Measurements from ENCODE around the gene KLHL41. TPM values are rescaled to one million over a fixed set of nuclear protein-coding genes. Genes with fewer than 3 reads are reported as not detected.
A peak's percentile ranks its signal among the peaks of the same experiment; 100 is the strongest.
"Not testable (repeated sequence)": the region's sequence is repeated elsewhere in the genome, so short reads cannot be mapped to it uniquely, and the experiment has no call there.

The KLHL41 gene
- total RNA-seq, 1 donor from 2014 or later = 2,637 TPM

DNA sequence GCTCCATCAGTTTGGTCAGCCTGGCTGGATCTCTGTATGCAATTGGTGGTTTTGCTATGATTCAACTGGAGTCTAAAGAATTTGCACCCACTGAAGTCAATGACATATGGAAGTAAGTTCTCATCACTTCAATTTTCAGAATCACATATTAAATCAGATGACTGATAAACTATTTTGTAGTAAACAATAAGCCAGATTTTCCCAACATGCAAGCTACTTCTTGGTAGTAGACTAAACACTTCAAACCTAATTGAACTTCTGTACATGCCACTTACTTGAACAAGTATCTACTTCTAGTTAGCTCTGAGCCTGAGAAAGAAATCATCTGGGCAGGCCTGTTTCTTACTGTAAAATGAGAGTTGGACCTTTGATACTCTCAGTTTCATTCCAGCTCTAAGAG is 11.4 kb downstream of the KLHL41 start:
- no peaks in the 10 kb centered on the region for H3K27me3 ChIP-seq (ENCODE audit: control insufficient read depth in 3 of 3, insufficient read depth in 3 of 3, low read length in 3 of 3)
- H3K4me1 ChIP-seq (ENCODE audit: control insufficient read depth in 3 of 3, insufficient read depth in 3 of 3, low read length in 3 of 3) = peaks cover 12 to 34% (median 17%) of the 10 kb centered on the region in 3 donors
- H3K9me3 ChIP-seq (ENCODE audit: control insufficient read depth in 3 of 3, low read length in 3 of 3) = no peaks in the 10 kb centered on the region
- no peak overlapping the region for H3K27ac ChIP-seq (ENCODE audit: low read depth, low read length)
- H3K9ac ChIP-seq (ENCODE audit: low read depth in 1 of 3, low read length in 3 of 3) = no peak overlapping the region
- peaks cover 33 to 57% (median 55%) of the 10 kb centered on the region in 3 donors for H3K36me3 ChIP-seq (ENCODE audit: control insufficient read depth in 3 of 3, insufficient read depth in 3 of 3, low read length in 3 of 3)
- H3K4me3 ChIP-seq (ENCODE audit: low read length in 3 of 3) = no peak overlapping the region

DNA sequence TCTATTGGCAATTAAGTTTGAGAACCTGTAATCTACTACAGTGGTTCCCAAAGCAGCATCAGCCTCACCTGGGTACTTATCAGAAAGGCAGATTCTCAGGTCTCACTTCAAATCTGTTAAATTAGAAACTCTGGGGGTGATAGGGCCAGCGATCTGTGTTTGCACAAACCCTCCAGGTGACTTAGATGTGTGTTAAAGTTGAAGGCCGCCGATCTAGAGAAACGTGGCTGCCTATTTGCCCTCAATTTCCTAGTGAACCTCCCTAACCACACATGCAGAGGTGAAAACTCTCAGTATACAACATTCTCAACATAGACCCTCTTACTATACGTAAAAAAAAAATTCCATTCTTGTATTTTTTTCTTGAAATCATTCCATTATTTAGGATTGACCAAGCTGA is 14.2 kb downstream of the KLHL41 start:
- Histone ChIP-seq H3K9me3 (ENCODE audit: control insufficient read depth in 3 of 3, low read length in 3 of 3) (no peaks in the 10 kb centered on the region), H3K27ac (ENCODE audit: low read depth, low read length) (no peak overlapping the region), H3K36me3 (ENCODE audit: control insufficient read depth in 3 of 3, insufficient read depth in 3 of 3, low read length in 3 of 3) (peaks cover 40 to 68% (median 62%) of the 10 kb centered on the region in 3 donors), H3K4me1 (ENCODE audit: control insufficient read depth in 3 of 3, insufficient read depth in 3 of 3, low read length in 3 of 3) (peaks cover 8 to 25% (median 15%) of the 10 kb centered on the region in 3 donors), H3K27me3 (ENCODE audit: control insufficient read depth in 3 of 3, insufficient read depth in 3 of 3, low read length in 3 of 3) (no peaks in the 10 kb centered on the region), H3K9ac (ENCODE audit: low read depth in 1 of 3, low read length in 3 of 3) (no peak overlapping the region), H3K4me3 (ENCODE audit: low read length in 3 of 3) (no peak overlapping the region)

GRCh38 chr2:169525434-169525833 is 15.9 kb downstream of the KLHL41 start:
- no peaks in the 10 kb centered on the region for H3K27me3 ChIP-seq (ENCODE audit: control insufficient read depth in 3 of 3, insufficient read depth in 3 of 3, low read length in 3 of 3)
- H3K36me3 ChIP-seq (ENCODE audit: control insufficient read depth in 3 of 3, insufficient read depth in 3 of 3, low read length in 3 of 3) = peaks cover 43 to 79% (median 68%) of the 10 kb centered on the region in 3 donors
- peaks cover 2 to 19% (median 15%) of the 10 kb centered on the region in 3 donors for H3K4me1 ChIP-seq (ENCODE audit: control insufficient read depth in 3 of 3, insufficient read depth in 3 of 3, low read length in 3 of 3)
- no peak overlapping the region for H3K9ac ChIP-seq (ENCODE audit: low read depth in 1 of 3, low read length in 3 of 3)
- H3K27ac ChIP-seq (ENCODE audit: low read depth, low read length) = no peak overlapping the region
- H3K4me3 ChIP-seq (ENCODE audit: low read length in 3 of 3) = no peak overlapping the region
- H3K9me3 ChIP-seq (ENCODE audit: control insufficient read depth in 3 of 3, low read length in 3 of 3) = no peaks in the 10 kb centered on the region

DNA sequence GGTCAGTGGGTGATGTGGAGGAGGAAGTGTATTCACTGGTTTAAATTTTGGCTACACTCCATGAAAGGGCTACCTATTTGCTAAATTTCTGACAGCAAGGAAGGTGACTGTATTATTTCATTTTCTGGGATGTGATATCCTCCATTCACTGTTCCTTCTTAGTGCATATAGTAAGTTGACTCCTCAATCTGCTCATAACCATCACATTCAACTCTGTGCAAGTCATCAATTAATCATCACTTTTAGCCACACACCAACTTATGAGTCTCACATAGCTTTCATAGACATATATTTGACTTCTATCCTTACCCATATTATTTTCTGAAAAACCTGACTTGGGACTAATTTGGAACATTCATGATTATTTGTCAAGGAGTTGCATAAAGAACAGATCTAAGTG is 16.9 kb downstream of the KLHL41 start:
- Histone ChIP-seq H3K4me1 (ENCODE audit: control insufficient read depth in 3 of 3, insufficient read depth in 3 of 3, low read length in 3 of 3) (peaks cover 2 to 19% (median 15%) of the 10 kb centered on the region in 3 donors), H3K27ac (ENCODE audit: low read depth, low read length) (no peak overlapping the region), H3K4me3 (ENCODE audit: low read length in 3 of 3) (no peak overlapping the region), H3K27me3 (ENCODE audit: control insufficient read depth in 3 of 3, insufficient read depth in 3 of 3, low read length in 3 of 3) (no peaks in the 10 kb centered on the region), H3K9me3 (ENCODE audit: control insufficient read depth in 3 of 3, low read length in 3 of 3) (no peaks in the 10 kb centered on the region), H3K9ac (ENCODE audit: low read depth in 1 of 3, low read length in 3 of 3) (no peak overlapping the region), H3K36me3 (ENCODE audit: control insufficient read depth in 3 of 3, insufficient read depth in 3 of 3, low read length in 3 of 3) (peaks cover 41 to 79% (median 60%) of the 10 kb centered on the region in 3 donors)

DNA sequence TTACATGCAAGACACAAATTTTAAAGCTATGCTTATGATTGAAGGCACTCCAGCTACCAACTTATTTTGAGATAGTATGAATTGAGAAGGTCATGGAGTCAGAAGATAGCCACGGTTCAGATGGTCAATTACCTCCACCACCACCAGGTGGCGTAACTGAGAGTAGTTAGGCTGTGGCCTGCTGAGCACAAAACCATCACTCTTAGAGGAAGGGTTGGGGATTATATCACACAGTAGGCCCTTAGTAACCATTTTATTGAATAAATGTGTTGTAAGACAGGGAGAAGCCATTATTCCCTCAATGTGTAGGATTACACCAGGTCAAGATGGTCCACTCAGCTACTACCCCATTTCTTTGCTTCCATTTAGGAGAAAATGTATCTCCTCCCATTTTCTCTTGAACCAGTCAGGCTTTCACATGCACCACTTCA is 18.8 kb downstream of the KLHL41 start:
- H3K36me3 ChIP-seq (ENCODE audit: control insufficient read depth in 3 of 3, insufficient read depth in 3 of 3, low read length in 3 of 3) = peaks cover 29 to 64% (median 46%) of the 10 kb centered on the region in 3 donors
- peaks cover 0 to 8% (median 5%) of the 10 kb centered on the region in 3 donors for H3K4me1 ChIP-seq (ENCODE audit: control insufficient read depth in 3 of 3, insufficient read depth in 3 of 3, low read length in 3 of 3)
- H3K27me3 ChIP-seq (ENCODE audit: control insufficient read depth in 3 of 3, insufficient read depth in 3 of 3, low read length in 3 of 3) = no peaks in the 10 kb centered on the region
- peak overlapping the region; percentile 17 for H3K27ac ChIP-seq (ENCODE audit: low read depth, low read length)
- H3K9me3 ChIP-seq (ENCODE audit: control insufficient read depth in 3 of 3, low read length in 3 of 3) = no peaks in the 10 kb centered on the region
- no peak overlapping the region for H3K9ac ChIP-seq (ENCODE audit: low read depth in 1 of 3, low read length in 3 of 3)
- no peak overlapping the region for H3K4me3 ChIP-seq (ENCODE audit: low read length in 3 of 3)

GRCh38 chr2:169539460-169539859 is 30.0 kb downstream of the KLHL41 start:
- peaks cover 0 to 10% (median 6%) of the 10 kb centered on the region in 3 donors for H3K36me3 ChIP-seq (ENCODE audit: control insufficient read depth in 3 of 3, insufficient read depth in 3 of 3, low read length in 3 of 3)
- H3K27me3 ChIP-seq (ENCODE audit: control insufficient read depth in 3 of 3, insufficient read depth in 3 of 3, low read length in 3 of 3); H3K9ac ChIP-seq (ENCODE audit: low read depth in 1 of 3, low read length in 3 of 3); H3K4me3 ChIP-seq (ENCODE audit: low read length in 3 of 3); H3K9me3 ChIP-seq (ENCODE audit: control insufficient read depth in 3 of 3, low read length in 3 of 3); H3K4me1 ChIP-seq (ENCODE audit: control insufficient read depth in 3 of 3, insufficient read depth in 3 of 3, low read length in 3 of 3); H3K27ac ChIP-seq (ENCODE audit: low read depth, low read length): not testable (repeated sequence)

DNA sequence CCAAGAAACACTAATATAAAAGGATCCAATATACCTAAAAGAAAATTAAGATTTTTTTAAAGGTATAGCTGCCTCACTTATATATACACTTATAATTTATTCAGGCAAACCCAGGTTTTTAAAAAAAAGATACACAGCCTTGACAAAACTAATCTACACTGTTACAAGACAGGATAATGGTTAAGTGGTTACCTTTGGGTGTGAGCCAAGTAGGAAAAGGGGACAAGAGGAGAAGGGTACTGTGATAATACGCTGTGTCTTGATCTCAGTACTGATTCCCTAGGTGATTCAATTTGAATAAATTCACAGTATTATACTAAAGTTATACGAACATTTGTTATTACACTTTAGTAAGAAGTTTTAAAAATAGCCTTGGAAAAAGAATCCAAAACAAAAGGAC is 30.6 kb downstream of the KLHL41 start:
- Histone ChIP-seq H3K4me3 (ENCODE audit: low read length in 3 of 3) (no peak overlapping the region), H3K9ac (ENCODE audit: low read depth in 1 of 3, low read length in 3 of 3) (no peak overlapping the region), H3K4me1 (ENCODE audit: control insufficient read depth in 3 of 3, insufficient read depth in 3 of 3, low read length in 3 of 3) (no peaks in the 10 kb centered on the region), H3K27me3 (ENCODE audit: control insufficient read depth in 3 of 3, insufficient read depth in 3 of 3, low read length in 3 of 3) (no peaks in the 10 kb centered on the region), H3K9me3 (ENCODE audit: control insufficient read depth in 3 of 3, low read length in 3 of 3) (no peaks in the 10 kb centered on the region), H3K36me3 (ENCODE audit: control insufficient read depth in 3 of 3, insufficient read depth in 3 of 3, low read length in 3 of 3) (peaks cover 0 to 10% (median 8%) of the 10 kb centered on the region in 3 donors), H3K27ac (ENCODE audit: low read depth, low read length) (no peak overlapping the region)

GRCh38 chr2:169542433-169542832 is 32.9 kb downstream of the KLHL41 start:
- Histone ChIP-seq H3K9me3 (ENCODE audit: control insufficient read depth in 3 of 3, low read length in 3 of 3) (no peaks in the 10 kb centered on the region), H3K27ac (ENCODE audit: low read depth, low read length) (no peak overlapping the region), H3K27me3 (ENCODE audit: control insufficient read depth in 3 of 3, insufficient read depth in 3 of 3, low read length in 3 of 3) (no peaks in the 10 kb centered on the region), H3K4me3 (ENCODE audit: low read length in 3 of 3) (no peak overlapping the region), H3K4me1 (ENCODE audit: control insufficient read depth in 3 of 3, insufficient read depth in 3 of 3, low read length in 3 of 3) (no peaks in the 10 kb centered on the region), H3K9ac (ENCODE audit: low read depth in 1 of 3, low read length in 3 of 3) (no peak overlapping the region), H3K36me3 (ENCODE audit: control insufficient read depth in 3 of 3, insufficient read depth in 3 of 3, low read length in 3 of 3) (peaks cover 0 to 14% (median 13%) of the 10 kb centered on the region in 3 donors)

GRCh38 chr2:169546756-169547155 is 37.3 kb downstream of the KLHL41 start:
- no peak overlapping the region for H3K4me3 ChIP-seq (ENCODE audit: low read length in 3 of 3)
- no peaks in the 10 kb centered on the region for H3K27me3 ChIP-seq (ENCODE audit: control insufficient read depth in 3 of 3, insufficient read depth in 3 of 3, low read length in 3 of 3)
- H3K4me1 ChIP-seq (ENCODE audit: control insufficient read depth in 3 of 3, insufficient read depth in 3 of 3, low read length in 3 of 3) = no peaks in the 10 kb centered on the region
- no peak overlapping the region for H3K27ac ChIP-seq (ENCODE audit: low read depth, low read length)
- H3K9me3 ChIP-seq (ENCODE audit: control insufficient read depth in 3 of 3, low read length in 3 of 3) = no peaks in the 10 kb centered on the region
- peaks cover 0 to 17% (median 16%) of the 10 kb centered on the region in 3 donors for H3K36me3 ChIP-seq (ENCODE audit: control insufficient read depth in 3 of 3, insufficient read depth in 3 of 3, low read length in 3 of 3)
- no peak overlapping the region for H3K9ac ChIP-seq (ENCODE audit: low read depth in 1 of 3, low read length in 3 of 3)

DNA sequence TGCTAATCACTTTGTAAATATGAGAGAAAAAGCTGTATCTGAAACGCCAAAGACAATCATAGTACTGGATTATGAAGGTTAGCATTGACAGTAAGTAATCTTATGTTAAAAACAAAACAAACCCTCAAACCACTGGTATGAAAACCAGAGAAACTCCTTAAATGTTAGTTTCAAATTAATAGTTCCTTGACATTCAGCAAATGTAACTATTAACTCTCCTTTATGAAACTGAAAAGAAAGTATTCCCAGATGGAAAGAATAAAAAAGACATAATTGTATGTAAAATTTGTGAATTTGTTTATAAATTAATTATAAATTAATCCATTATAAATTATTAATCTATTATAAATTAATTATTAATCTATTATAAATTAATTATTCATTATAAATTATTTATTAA is 51.9 kb downstream of the KLHL41 start:
- no peak overlapping the region for H3K4me3 ChIP-seq (ENCODE audit: low read length in 3 of 3)
- H3K36me3 ChIP-seq (ENCODE audit: control insufficient read depth in 3 of 3, insufficient read depth in 3 of 3, low read length in 3 of 3) = peaks cover 2 to 20% (median 6%) of the 10 kb centered on the region in 3 donors
- H3K9ac ChIP-seq (ENCODE audit: low read depth in 1 of 3, low read length in 3 of 3) = no peak overlapping the region
- no peaks in the 10 kb centered on the region for H3K9me3 ChIP-seq (ENCODE audit: control insufficient read depth in 3 of 3, low read length in 3 of 3)
- no peak overlapping the region for H3K27ac ChIP-seq (ENCODE audit: low read depth, low read length)
- H3K27me3 ChIP-seq (ENCODE audit: control insufficient read depth in 3 of 3, insufficient read depth in 3 of 3, low read length in 3 of 3) = no peaks in the 10 kb centered on the region
- no peaks in the 10 kb centered on the region for H3K4me1 ChIP-seq (ENCODE audit: control insufficient read depth in 3 of 3, insufficient read depth in 3 of 3, low read length in 3 of 3)

Measured in skeletal muscle tissue (tissue), 4 donors.